Chondrocyte (in vitro differentiated cells): ENCODE measurements around the gene ASPG. TPM values are rescaled to one million over a fixed set of nuclear protein-coding genes. Genes with fewer than 3 reads are reported as not detected.

Source experiments
- DNase-seq: peaks from one replicate; pipeline ENCODE4 v3.0.0; 2021; ENCODE audit warnings: mixed read lengths, low spot score
- H3K27ac Mint-ChIP-seq: one replicate; pipeline ENCODE4 v1.8.0; 2021; ENCODE audit warnings: mild to moderate bottlenecking, moderate library complexity, mixed read lengths; ENCODE audit not compliant: unreplicated experiment
- H3K27me3 Mint-ChIP-seq: 2 replicates; pipeline ENCODE4 v1.8.0; 2021; ENCODE audit warnings: low read depth, mixed read lengths
- H3K36me3 Mint-ChIP-seq: 2 replicates; pipeline ENCODE4 v1.8.0; 2021; ENCODE audit warnings: low read depth, mixed read lengths
- H3K4me1 Mint-ChIP-seq: 2 replicates; pipeline ENCODE4 v1.8.0; 2021; ENCODE audit warnings: low read depth, mild to moderate bottlenecking, mixed read lengths
- H3K4me3 Mint-ChIP-seq: one replicate; pipeline ENCODE4 v1.8.0; 2021; ENCODE audit warnings: mild to moderate bottlenecking, moderate library complexity, mixed read lengths; ENCODE audit not compliant: unreplicated experiment
- H3K9me3 Mint-ChIP-seq: 2 replicates; pipeline ENCODE4 v1.8.0; 2021; ENCODE audit warnings: low read depth, mixed read lengths
- CTCF ChIP-seq: fragments of 200-600 bp; sonication (generic); IDR thresholded peaks from 2 replicates; pipeline ENCODE4 v1.5.0; 2021; ENCODE audit warnings: antibody characterized with exemption, mild to moderate bottlenecking, moderate library complexity
- total RNA-seq: library from RNA; stranded (reverse); gene quantifications from 3 replicates; pipeline ENCODE4 v1.2.1, GENCODE V29; 2021

Gene ASPG
- total RNA-seq, 1 donor from 2014 or later = not detected

- H3K4me3 Mint-ChIP-seq = peak overlapping the region; percentile 58
- peak; percentile 98 for TF ChIP-seq CTCF
- H3K27me3 Mint-ChIP-seq = peaks cover 20% of the 10 kb centered on the region
- no peak overlapping the region for H3K27ac Mint-ChIP-seq
- H3K4me1 Mint-ChIP-seq = peaks cover 8% of the 10 kb centered on the region
- H3K9me3 Mint-ChIP-seq = no peaks in the 10 kb centered on the region
- DNase-seq = peak; percentile 80
- H3K36me3 Mint-ChIP-seq = no peaks in the 10 kb centered on the region
These were observed 52.0 kb downstream of the ASPG start for GRCh38 chr14:104137297-104138097.

- Mint-ChIP-seq H3K9me3 (no peaks in the 10 kb centered on the region), H3K4me3 (peak within 1 kb of the TSS; percentile 58), H3K4me1 (peaks cover 8% of the 10 kb centered on the region), H3K27ac (no peak within 1 kb of the TSS), H3K36me3 (no peaks in the 10 kb centered on the region), H3K27me3 (peaks cover 18% of the 10 kb centered on the region)
- DNase-seq = no peak
- no peak for TF ChIP-seq CTCF
These were observed 52.7 kb downstream of the ASPG start, which contains the start of gene KIF26A for GRCh38 chr14:104138098-104138717. Gene KIF26A, plus strand, starts transcription at chr14:104138587. Its CDS starts 136 bp downstream, at chr14:104138723.

GRCh38 chr14:104138718-104139459 lies 53.4 kb downstream of the ASPG start:
- Mint-ChIP-seq H3K36me3 (no peaks in the 10 kb centered on the region), H3K9me3 (no peaks in the 10 kb centered on the region), H3K4me3 (no peak overlapping the region), H3K4me1 (peaks cover 8% of the 10 kb centered on the region), H3K27ac (no peak overlapping the region), H3K27me3 (peaks cover 14% of the 10 kb centered on the region)
- TF ChIP-seq CTCF = no peak
- peak; percentile 88 for DNase-seq

- no peaks in the 10 kb centered on the region for H3K36me3 Mint-ChIP-seq
- peaks cover 13% of the 10 kb centered on the region for H3K27me3 Mint-ChIP-seq
- H3K27ac Mint-ChIP-seq = no peak overlapping the region
- H3K4me1 Mint-ChIP-seq = peaks cover 8% of the 10 kb centered on the region
- no peak for TF ChIP-seq CTCF
- no peaks in the 10 kb centered on the region for H3K9me3 Mint-ChIP-seq
- DNase-seq = peak; percentile 65
- H3K4me3 Mint-ChIP-seq = no peak overlapping the region
These were observed 54.1 kb downstream of the ASPG start for GRCh38 chr14:104139460-104140212.

GRCh38 chr14:104140213-104140462 lies 54.6 kb downstream of the ASPG start:
- Mint-ChIP-seq H3K9me3 (no peaks in the 10 kb centered on the region), H3K4me1 (peaks cover 8% of the 10 kb centered on the region), H3K27ac (no peak overlapping the region), H3K4me3 (no peak overlapping the region), H3K27me3 (peaks cover 11% of the 10 kb centered on the region), H3K36me3 (no peaks in the 10 kb centered on the region)
- no peak for TF ChIP-seq CTCF
- no peak for DNase-seq
